Epithelial cell of esophagus (primary cell): ENCODE results near the gene SRI.
A peak's percentile ranks its signal among the peaks of the same experiment; 100 is the strongest.
"Not testable (repeated sequence)": the region's sequence is repeated elsewhere in the genome, so short reads cannot be mapped to it uniquely, and the experiment has no call there.

Experiments
- DNase-seq: peaks from one replicate; pipeline ENCODE4 v3.0.0; 2010; ENCODE audit warnings: low read depth
- H3K4me3 ChIP-seq: 2 replicates; pipeline ENCODE4 v1.5.1; 2011; ENCODE audit warnings: mild to moderate bottlenecking, low read length, control low read depth
- TF ChIP-seq, protein P1 (sequence below): IDR thresholded peaks from 2 replicates; pipeline ENCODE4 v1.5.1; 2011; ENCODE audit warnings: low read depth, mild to moderate bottlenecking, low read length, control low read depth, inconsistent platforms; ENCODE audit not compliant: insufficient read depth; ENCODE audit errors: missing control alignments

The SRI gene

DNA sequence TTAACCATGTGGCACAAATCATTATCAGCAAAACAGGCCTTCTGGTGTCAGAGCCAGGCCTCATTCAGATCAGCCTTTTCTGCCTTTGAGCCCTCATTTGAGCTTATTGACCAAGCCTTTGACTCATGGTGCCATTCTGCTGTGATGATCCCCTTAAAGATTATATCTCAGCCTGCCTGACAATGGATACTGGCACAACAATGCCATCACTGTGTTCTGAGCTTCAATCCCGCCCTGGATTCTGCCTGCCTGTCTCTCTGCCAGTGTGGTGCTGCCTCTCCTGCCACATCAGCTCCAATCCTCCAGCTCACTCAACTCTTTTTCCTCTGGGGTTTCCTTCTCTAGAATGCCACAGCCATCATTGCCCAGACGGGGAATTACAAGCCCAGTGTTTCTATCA, 52.6 kb downstream of the SRI start:
- no peak for DNase-seq
- no peak overlapping the region for H3K4me3 ChIP-seq
- TF ChIP-seq, protein P1, sequence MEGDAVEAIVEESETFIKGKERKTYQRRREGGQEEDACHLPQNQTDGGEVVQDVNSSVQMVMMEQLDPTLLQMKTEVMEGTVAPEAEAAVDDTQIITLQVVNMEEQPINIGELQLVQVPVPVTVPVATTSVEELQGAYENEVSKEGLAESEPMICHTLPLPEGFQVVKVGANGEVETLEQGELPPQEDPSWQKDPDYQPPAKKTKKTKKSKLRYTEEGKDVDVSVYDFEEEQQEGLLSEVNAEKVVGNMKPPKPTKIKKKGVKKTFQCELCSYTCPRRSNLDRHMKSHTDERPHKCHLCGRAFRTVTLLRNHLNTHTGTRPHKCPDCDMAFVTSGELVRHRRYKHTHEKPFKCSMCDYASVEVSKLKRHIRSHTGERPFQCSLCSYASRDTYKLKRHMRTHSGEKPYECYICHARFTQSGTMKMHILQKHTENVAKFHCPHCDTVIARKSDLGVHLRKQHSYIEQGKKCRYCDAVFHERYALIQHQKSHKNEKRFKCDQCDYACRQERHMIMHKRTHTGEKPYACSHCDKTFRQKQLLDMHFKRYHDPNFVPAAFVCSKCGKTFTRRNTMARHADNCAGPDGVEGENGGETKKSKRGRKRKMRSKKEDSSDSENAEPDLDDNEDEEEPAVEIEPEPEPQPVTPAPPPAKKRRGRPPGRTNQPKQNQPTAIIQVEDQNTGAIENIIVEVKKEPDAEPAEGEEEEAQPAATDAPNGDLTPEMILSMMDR = no peak

DNA sequence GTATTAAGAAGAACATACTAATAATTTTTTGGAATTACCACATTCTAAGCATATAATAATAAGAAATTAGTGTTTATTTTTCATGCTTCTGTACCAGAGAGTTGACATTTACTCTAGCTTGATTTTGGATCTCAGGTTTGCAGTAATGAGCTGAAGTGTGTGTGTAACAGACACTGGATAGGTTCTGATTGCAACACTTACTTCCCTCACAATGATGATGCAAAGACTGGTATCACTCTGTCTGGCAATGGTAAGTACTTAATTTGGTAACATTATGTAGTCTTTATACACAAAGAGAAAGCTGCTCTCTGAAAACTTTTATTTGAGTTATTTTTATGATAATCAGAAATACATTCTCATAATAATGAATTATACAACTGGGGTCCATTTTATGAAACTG, 54.1 kb downstream of the SRI start:
- DNase-seq = peak; percentile 26
- H3K4me3 ChIP-seq = no peak overlapping the region
- TF ChIP-seq, protein P1 = no peak

GRCh38 chr7:88159741-88160140, 60.1 kb downstream of the SRI start:
- not testable (repeated sequence) for H3K4me3 ChIP-seq, DNase-seq

DNA sequence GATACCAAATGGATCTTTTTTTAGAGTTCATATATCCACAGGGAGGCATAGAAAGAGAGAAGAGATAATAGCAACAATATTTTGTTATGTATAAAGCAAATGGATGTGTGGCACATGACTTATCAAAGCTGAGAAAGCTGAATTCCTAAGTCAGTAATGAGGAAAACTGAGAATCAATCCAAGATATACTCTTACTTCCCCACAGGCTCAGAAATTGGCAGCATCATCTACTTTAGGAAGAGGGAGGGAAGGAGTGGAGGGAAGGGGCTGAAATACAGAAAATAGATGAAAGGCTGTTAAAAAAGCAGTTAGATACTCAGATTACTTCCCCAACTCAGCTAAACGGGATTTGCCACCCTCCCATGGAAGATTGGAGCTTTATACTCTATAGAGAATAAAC, 63.5 kb downstream of the SRI start:
- TF ChIP-seq, protein P1 = no peak
- H3K4me3 ChIP-seq = no peak overlapping the region
- no peak for DNase-seq

DNA sequence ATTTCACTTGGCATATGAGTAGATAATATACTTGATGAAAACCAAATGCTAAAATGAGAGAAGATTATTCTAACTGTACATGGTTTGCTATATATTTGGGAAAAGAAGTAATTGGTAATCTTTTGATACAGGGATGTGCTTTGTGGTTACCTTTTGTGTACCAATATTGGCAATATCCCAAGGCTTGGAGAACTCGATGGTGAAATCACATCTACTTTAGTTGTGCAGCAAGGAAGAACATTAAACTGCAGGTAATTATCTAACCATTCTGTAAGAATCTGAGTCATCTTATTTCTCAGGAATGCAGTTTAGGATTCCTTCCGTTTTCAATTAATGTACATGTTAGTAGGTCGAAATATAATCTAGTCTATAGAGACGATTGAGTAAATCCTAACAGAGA, 64.1 kb downstream of the SRI start:
- TF ChIP-seq, protein P1 = no peak
- no peak overlapping the region for H3K4me3 ChIP-seq
- DNase-seq = no peak
